HepG2 (cell line): ENCODE results near the gene L3MBTL1. TPM values are rescaled to one million over a fixed set of nuclear protein-coding genes. Genes with fewer than 3 reads are reported as not detected.
A peak's percentile ranks its signal among the peaks of the same experiment; 100 is the strongest.

ENCODE experiments used
- CENPT ChIP-seq: sonication (generic); formaldehyde crosslinking; IDR thresholded peaks from 2 replicates; pipeline ENCODE4 v1.8.0; 2022; ENCODE audit warnings: low read depth, mild to moderate bottlenecking, moderate library complexity, missing genetic modification reagents
- FOXA3 ChIP-seq: IDR thresholded peaks from 2 replicates; pipeline ENCODE4 v1.6.1; 2016; ENCODE audit warnings: missing genetic modification reagents, missing compliant biosample characterization
- HMGA1 ChIP-seq: sonication (generic); formaldehyde crosslinking; conservative IDR thresholded peaks from 2 replicates; pipeline ENCODE4 v1.4.0; 2020; ENCODE audit warnings: missing genetic modification reagents
- JUN ChIP-seq: sonication (generic); formaldehyde crosslinking; IDR thresholded peaks from 2 replicates; pipeline ENCODE4 v1.4.0; 2020; ENCODE audit warnings: mild to moderate bottlenecking, missing genetic modification reagents
- KDM1A ChIP-seq: IDR thresholded peaks from 2 replicates; pipeline ENCODE4 v1.6.1; 2016; ENCODE audit warnings: missing compliant biosample characterization
- MAZ ChIP-seq, 2 experiments: sonication (generic) in 1 of 2; formaldehyde crosslinking in 1 of 2; IDR thresholded peaks; 2 replicates each; pipeline versions ENCODE4 v1.5.0 to v1.6.1; 2012 to 2020; ENCODE audit warnings: low read depth in 2 of 2, mild to moderate bottlenecking in 2 of 2, borderline replicate concordance in 1 of 2, improper control_type of control experiment in 1 of 2, low read length in 1 of 2, missing genetic modification reagents in 1 of 2, moderate library complexity in 1 of 2
- NFIC ChIP-seq: IDR thresholded peaks from 2 replicates; pipeline ENCODE4 v1.6.1; 2012; ENCODE audit warnings: mild to moderate bottlenecking, low read length, inconsistent platforms
- PHF21A ChIP-seq: sonication (generic); formaldehyde crosslinking; IDR thresholded peaks from 2 replicates; pipeline ENCODE4 v1.5.0; 2020; ENCODE audit warnings: mild to moderate bottlenecking, missing genetic modification reagents
- RBAK ChIP-seq: sonication (generic); formaldehyde crosslinking; IDR thresholded peaks from 2 replicates; pipeline ENCODE4 v1.5.1; 2020; ENCODE audit warnings: mild to moderate bottlenecking, missing genetic modification reagents
- RFX1 ChIP-seq: fragments of 450-650 bp; IDR thresholded peaks from 2 replicates; pipeline ENCODE4 v1.6.1; 2017
- SMC3 ChIP-seq: IDR thresholded peaks from 2 replicates; pipeline ENCODE4 v1.6.1; 2011; ENCODE audit warnings: low read length, improper control_type of control experiment
- TCF12 ChIP-seq, 2 experiments: fragments of 450-650 bp in 1 of 2; sonication (generic) in 1 of 2; formaldehyde crosslinking in 1 of 2; IDR thresholded peaks; 2 replicates each; pipeline versions ENCODE4 v1.6.1 to v1.8.0; 2017 to 2022; ENCODE audit warnings: antibody characterized with exemption in 1 of 2, mild to moderate bottlenecking in 1 of 2, missing genetic modification reagents in 1 of 2, moderate library complexity in 1 of 2
- ZBTB8A ChIP-seq: sonication (generic); formaldehyde crosslinking; IDR thresholded peaks from 2 replicates; pipeline ENCODE4 v1.4.0; 2020; ENCODE audit warnings: mild to moderate bottlenecking, low read depth, missing genetic modification reagents, borderline replicate concordance
- ZEB1 ChIP-seq: IDR thresholded peaks from 2 replicates; pipeline ENCODE4 v1.6.1; 2012; ENCODE audit warnings: mild to moderate bottlenecking, low read depth, inconsistent platforms; ENCODE audit not compliant: insufficient replicate concordance
- ZNF10 ChIP-seq: sonication (generic); formaldehyde crosslinking; IDR thresholded peaks from 2 replicates; pipeline ENCODE4 v1.4.0; 2020; ENCODE audit warnings: mild to moderate bottlenecking, low read depth, missing genetic modification reagents, borderline replicate concordance
- ZNF17 ChIP-seq: sonication (generic); formaldehyde crosslinking; IDR thresholded peaks from 2 replicates; pipeline ENCODE4 v1.5.0; 2020; ENCODE audit warnings: mild to moderate bottlenecking, missing genetic modification reagents
- ZNF350 ChIP-seq: sonication (generic); formaldehyde crosslinking; IDR thresholded peaks from 2 replicates; pipeline ENCODE4 v1.4.0; 2020; ENCODE audit warnings: mild to moderate bottlenecking, low read depth, missing genetic modification reagents, borderline replicate concordance
- ZNF615 ChIP-seq: sonication (generic); formaldehyde crosslinking; IDR thresholded peaks from 2 replicates; pipeline ENCODE4 v1.5.0; 2020; ENCODE audit warnings: mild to moderate bottlenecking, missing genetic modification reagents, borderline replicate concordance
- ZNF652 ChIP-seq: IDR thresholded peaks from 2 replicates; pipeline ENCODE4 v1.6.1; 2016; ENCODE audit warnings: low read depth, borderline replicate concordance
- ZNF709 ChIP-seq: sonication (generic); formaldehyde crosslinking; IDR thresholded peaks from 2 replicates; pipeline ENCODE4 v1.5.0; 2020; ENCODE audit warnings: mild to moderate bottlenecking, missing genetic modification reagents
- ZSCAN22 ChIP-seq: sonication (generic); formaldehyde crosslinking; IDR thresholded peaks from 2 replicates; pipeline ENCODE4 v1.4.0; 2020; ENCODE audit warnings: mild to moderate bottlenecking, missing genetic modification reagents
- polyA plus RNA-seq, 8 experiments: library from polyadenylated mRNA; depleted of rRNA in 3 of 8; stranded (reverse) in 7 of 8; unstranded in 1 of 8; fragments of >200 nt; fragmentation: Illumina TruSeq in 4 of 8; extraction: Trizol in 4 of 8; gene quantifications; 2 replicates each; pipeline versions ENCODE4 v1.2.1 to v1.2.3, GENCODE V29; 2011 to 2016; ENCODE audit warnings: low read depth in 4 of 8, missing spikeins in 1 of 8, mixed read lengths in 1 of 8; ENCODE audit not compliant: insufficient read depth in 1 of 8
- total RNA-seq, 5 experiments: library from RNA; depleted of rRNA; stranded (reverse); fragments of >200 nt; fragmentation: Illumina TruSeq; extraction: Trizol; gene quantifications; 2 replicates each; pipeline ENCODE4 v1.2.3, GENCODE V29; 2016; ENCODE audit warnings: low read depth in 1 of 5
- TF ChIP-seq, protein P1 (sequence below): sonication (generic); formaldehyde crosslinking; IDR thresholded peaks from 2 replicates; pipeline ENCODE4 v1.4.0; 2020; ENCODE audit warnings: missing genetic modification reagents, mild to moderate bottlenecking, borderline replicate concordance
- TF ChIP-seq, protein P2 (sequence below): sonication (generic); formaldehyde crosslinking; IDR thresholded peaks from 2 replicates; pipeline ENCODE4 v1.5.1; 2020; ENCODE audit warnings: mild to moderate bottlenecking, missing genetic modification reagents, borderline replicate concordance

The L3MBTL1 gene
- total and polyA plus RNA-seq, 2 of the 13 experiments (the other 11 are each of a cell fraction or from before 2014, with no cell fraction given), result 9.0 to 17.8 TPM

DNA sequence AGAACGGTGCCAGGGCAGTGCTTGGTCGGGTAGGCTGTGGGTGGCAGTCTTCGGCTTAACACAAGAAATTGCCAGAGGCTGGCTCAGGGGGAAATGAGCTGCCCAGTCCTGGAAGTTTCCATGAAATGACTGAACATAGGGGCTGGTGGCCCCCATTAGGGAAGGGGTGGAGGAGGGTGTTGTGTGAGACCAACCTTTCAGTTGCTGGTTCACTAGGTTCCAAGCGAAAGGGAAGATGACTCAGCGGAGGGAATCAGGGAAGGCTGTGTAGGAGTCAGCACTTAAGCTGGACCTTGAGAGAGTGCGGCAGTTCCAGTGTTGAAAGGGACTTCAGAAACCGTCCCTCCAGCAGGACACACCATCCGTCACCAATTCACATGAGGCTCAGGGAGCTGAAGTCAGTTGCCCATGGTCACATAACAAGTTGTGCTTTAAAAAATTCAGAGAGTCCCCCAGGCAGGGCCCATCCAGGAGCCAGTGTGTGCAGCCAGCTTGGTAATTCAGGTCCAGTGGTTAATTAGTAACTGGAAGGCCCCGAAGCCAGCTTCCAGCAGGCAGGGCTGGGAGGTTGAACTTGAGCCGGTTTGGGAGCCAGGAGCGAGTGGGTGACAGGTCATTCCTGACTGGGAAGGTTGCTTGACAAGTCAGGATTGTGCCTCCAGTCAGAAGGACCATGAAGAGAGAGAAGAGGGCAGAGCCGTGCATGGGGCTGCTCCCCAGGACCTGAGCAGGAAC, 51.1 kb downstream of the L3MBTL1 start, which contains the start of gene SGK2 (continued):
- TF ChIP-seq ZNF652 (CRISPR knock-in tag) (peak; percentile 57; the same call in 1 of the 2 replicates), KDM1A (no peak), ZNF615 (CRISPR knock-in tag) (peak; percentile 67; the same call in 1 of the 2 replicates), ZBTB8A (CRISPR knock-in tag) (no peak), SMC3 (peak; percentile 33), ZNF10 (CRISPR knock-in tag) (no peak), NFIC (peak; percentile 67; the same call in 1 of the 2 replicates), RFX1 (no peak), TCF12 (IDR thresholded peaks at IDR 0.05) (no peak), TCF12 (CRISPR knock-in tag; IDR thresholded peaks at IDR 0.05) (no peak), JUN (CRISPR knock-in tag) (peak; percentile 25; the same call in 1 of the 2 replicates), RBAK (CRISPR knock-in tag) (peak; percentile 73; the same call in 1 of the 2 replicates), ZEB1 (peak; percentile 80), ZSCAN22 (CRISPR knock-in tag) (no peak), CENPT (no peak), ZNF17 (CRISPR knock-in tag) (no peak; the same call in 1 of the 2 replicates), FOXA3 (CRISPR knock-in tag) (peak; percentile 44; the same call in 1 of the 2 replicates), ZNF350 (CRISPR knock-in tag) (peak; percentile 95), MAZ (IDR thresholded peaks at IDR 0.05; ENCODE audit: borderline replicate concordance, low read depth, low read length) (0 out of 2 replicates have a peak, but pooled peaks have one; percentile 16), MAZ (CRISPR knock-in tag; IDR thresholded peaks at IDR 0.05; ENCODE audit: low read depth) (no peak), ZNF709 (peak; percentile 70; the same call in 1 of the 2 replicates), PHF21A (CRISPR knock-in tag) (peak; percentile 94), HMGA1 (CRISPR knock-in tag) (no peak)
- TF ChIP-seq, protein P1, sequence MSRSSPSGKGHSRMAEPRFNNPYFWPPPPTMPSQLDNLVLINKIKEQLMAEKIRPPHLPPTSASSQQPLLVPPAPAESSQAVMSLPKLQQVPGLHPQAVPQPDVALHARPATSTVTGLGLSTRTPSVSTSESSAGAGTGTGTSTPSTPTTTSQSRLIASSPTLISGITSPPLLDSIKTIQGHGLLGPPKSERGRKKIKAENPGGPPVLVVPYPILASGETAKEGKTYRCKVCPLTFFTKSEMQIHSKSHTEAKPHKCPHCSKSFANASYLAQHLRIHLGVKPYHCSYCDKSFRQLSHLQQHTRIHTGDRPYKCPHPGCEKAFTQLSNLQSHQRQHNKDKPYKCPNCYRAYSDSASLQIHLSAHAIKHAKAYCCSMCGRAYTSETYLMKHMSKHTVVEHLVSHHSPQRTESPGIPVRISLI (CRISPR knock-in tag), result no peak
- TF ChIP-seq, protein P2, sequence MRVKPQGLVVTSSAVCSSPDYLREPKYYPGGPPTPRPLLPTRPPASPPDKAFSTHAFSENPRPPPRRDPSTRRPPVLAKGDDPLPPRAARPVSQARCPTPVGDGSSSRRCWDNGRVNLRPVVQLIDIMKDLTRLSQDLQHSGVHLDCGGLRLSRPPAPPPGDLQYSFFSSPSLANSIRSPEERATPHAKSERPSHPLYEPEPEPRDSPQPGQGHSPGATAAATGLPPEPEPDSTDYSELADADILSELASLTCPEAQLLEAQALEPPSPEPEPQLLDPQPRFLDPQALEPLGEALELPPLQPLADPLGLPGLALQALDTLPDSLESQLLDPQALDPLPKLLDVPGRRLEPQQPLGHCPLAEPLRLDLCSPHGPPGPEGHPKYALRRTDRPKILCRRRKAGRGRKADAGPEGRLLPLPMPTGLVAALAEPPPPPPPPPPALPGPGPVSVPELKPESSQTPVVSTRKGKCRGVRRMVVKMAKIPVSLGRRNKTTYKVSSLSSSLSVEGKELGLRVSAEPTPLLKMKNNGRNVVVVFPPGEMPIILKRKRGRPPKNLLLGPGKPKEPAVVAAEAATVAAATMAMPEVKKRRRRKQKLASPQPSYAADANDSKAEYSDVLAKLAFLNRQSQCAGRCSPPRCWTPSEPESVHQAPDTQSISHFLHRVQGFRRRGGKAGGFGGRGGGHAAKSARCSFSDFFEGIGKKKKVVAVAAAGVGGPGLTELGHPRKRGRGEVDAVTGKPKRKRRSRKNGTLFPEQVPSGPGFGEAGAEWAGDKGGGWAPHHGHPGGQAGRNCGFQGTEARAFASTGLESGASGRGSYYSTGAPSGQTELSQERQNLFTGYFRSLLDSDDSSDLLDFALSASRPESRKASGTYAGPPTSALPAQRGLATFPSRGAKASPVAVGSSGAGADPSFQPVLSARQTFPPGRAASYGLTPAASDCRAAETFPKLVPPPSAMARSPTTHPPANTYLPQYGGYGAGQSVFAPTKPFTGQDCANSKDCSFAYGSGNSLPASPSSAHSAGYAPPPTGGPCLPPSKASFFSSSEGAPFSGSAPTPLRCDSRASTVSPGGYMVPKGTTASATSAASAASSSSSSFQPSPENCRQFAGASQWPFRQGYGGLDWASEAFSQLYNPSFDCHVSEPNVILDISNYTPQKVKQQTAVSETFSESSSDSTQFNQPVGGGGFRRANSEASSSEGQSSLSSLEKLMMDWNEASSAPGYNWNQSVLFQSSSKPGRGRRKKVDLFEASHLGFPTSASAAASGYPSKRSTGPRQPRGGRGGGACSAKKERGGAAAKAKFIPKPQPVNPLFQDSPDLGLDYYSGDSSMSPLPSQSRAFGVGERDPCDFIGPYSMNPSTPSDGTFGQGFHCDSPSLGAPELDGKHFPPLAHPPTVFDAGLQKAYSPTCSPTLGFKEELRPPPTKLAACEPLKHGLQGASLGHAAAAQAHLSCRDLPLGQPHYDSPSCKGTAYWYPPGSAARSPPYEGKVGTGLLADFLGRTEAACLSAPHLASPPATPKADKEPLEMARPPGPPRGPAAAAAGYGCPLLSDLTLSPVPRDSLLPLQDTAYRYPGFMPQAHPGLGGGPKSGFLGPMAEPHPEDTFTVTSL (CRISPR knock-in tag), result peak; percentile 73
